Ramos (cell line): Measurements from ENCODE around the gene WFDC5.
"Not testable (repeated sequence)": the region's sequence is repeated elsewhere in the genome, so short reads cannot be mapped to it uniquely, and the experiment has no call there.

ENCODE experiments used
- in situ Hi-C: fragments of 300-500 bp; cut with MboI; formaldehyde crosslinking; loops from one replicate; pipeline ENCODE4 v1.14.3; 2022; ENCODE audit warnings: low sequenced_read_pairs; ENCODE audit not compliant: unreplicated experiment

Gene WFDC5, protein sequence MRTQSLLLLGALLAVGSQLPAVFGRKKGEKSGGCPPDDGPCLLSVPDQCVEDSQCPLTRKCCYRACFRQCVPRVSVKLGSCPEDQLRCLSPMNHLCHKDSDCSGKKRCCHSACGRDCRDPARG

DNA sequence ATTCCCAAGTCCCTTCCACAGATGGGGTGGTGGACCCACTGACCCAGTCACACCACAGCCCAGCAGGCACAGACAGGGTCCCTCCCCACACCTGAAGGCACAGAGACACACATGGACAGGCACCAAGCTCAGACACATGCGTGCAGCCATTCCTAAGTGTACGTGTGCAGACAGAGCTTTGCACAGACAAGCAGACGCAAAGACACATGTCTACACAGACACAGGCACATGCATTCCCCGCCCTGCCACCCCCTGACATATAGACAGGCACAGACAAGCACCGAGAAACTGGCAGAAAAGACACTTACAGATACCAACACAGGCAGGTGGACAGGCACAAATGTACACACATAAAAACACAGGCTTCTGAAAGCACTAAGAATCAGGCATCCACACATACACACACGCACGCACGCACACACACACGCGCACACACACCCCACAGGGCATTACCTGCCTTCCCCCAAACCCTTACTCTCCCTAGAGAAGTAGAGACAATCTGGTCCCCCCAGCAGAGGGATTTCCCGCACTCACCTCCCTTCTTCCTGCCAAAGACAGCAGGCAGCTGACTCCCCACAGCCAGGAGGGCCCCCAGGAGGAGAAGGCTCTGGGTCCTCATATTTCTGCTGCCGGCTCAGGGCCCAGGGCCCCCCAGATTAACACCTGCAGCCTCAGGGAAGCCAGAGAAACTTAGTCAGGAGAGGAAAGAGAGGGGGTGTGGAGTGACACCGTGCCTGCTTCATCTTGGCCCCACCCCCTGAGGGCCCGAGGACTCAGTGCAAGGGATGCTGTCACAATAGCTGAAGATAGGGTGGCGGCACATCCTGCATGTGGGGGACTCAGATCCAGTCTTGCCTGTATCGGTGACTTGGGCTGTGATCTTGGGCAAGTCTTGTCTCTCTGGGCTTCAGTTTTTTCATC, at the start of gene WFDC5:
WFDC5 (minus strand) TSS at position 710 of the 921 bp plus-strand sequence; CDS start at position 619, 91 bp downstream.
- in situ Hi-C loops = no loop called here

- in situ Hi-C loops = no loop called here
Observed at GRCh38 chr20:45163083-45163803, 48.3 kb upstream of the WFDC5 start.

DNA sequence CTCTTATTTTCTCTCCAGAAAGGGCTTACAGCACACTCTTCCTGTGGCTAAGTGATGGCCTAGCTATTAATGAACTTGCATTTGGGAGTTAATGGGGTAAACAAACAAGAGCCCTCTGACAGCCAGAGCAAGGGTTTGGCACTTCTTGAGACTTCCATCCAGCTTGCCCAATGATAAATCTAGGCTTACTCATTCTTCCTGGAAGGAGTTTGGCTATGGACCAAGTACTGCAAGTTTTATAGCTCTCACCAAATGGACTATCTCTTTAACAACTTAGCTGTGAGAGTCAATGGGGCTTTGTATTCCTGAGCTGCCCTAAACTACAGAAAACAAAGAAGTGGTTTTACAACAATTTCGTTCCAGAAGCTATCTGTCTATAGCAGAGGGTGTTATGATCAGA, 43.0 kb upstream of the WFDC5 start:
- in situ Hi-C loops = no loop called here

GRCh38 chr20:45156713-45157112, 41.7 kb upstream of the WFDC5 start:
- in situ Hi-C loops = no loop called here

DNA sequence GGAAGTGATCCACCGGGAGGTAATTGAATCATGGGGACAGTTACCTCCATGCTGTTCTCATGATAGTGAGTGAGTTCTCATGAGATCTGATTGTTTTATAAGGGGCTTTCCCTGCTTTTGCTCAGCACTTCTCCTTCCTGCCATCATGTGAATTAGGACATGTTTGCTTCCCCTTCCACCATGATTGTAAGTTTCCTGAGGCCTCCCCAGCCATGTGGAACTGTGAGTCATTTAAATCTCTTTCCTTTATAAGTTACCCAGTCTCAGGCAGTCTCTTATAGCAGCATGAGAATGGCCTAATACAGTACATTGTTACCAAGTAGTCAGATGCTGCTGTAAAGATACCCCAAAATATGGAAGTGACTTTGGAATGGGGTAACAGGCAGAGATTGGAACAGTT, 39.8 kb upstream of the WFDC5 start:
- in situ Hi-C loops = not testable (repeated sequence)

DNA sequence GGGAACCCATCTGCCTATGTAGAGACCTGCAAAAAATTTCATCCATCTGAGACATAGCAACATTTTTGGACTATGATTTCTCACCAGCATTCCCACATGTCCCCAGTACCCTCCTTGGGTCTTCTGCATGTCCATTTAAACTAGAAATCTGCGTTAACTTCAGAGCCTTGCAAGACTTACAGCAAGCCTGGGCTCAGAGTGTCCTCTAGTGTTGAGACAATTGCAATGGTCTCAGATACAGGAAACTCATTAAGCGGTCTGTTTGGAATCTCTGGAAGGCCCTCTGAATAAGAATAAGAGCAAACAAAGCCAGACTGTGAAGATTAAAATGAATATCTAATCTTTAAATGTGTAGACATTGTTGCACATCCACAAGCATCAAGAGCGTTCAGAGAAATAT, 39.2 kb upstream of the WFDC5 start:
- in situ Hi-C loops = no loop called here

DNA sequence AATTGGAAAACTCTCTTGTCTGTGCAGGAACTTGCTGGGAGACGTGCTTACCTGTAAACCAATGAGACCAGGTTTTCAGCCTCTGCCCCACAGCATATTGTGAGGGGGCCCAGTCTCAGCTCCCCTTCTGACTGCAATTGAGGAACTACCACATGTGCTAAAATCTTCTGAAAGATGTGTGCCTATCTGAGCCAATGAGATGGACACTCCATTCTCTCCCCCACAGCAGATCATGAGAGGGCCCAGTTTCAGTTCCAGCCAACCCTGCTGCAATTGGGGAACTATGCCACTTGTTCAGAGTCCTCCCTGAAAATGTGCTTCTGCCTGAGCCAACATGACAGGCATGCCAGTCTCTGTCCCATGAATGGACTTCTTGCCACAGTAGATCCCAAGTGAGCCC, 38.8 kb upstream of the WFDC5 start:
- in situ Hi-C loops = no loop called here

DNA sequence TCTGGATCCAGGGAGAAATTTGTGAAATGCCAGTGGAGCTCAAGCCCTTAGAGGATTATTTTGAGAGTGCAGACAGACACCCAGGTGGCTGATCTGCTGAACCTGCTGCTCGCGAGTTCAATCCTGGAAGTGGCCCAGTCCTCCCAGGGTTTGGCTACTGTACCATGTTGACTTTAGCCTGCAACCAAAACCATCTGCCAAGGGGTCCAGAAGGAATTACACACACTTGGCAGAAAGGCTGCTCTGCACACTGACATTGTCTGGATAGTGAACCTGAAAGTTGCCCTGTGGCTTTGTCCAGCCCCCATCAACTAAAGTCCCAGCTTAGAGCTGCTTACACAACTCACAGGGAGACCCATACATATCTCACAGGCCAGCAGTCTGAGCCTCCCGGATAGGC, 38.2 kb upstream of the WFDC5 start:
- in situ Hi-C loops = no loop called here

- in situ Hi-C loops = no loop called here
Observed at GRCh38 chr20:45152405-45152804, 37.4 kb upstream of the WFDC5 start.

GRCh38 chr20:45149062-45149461, 34.1 kb upstream of the WFDC5 start:
- in situ Hi-C loops = no loop called here

- in situ Hi-C loops = no loop called here
Observed at GRCh38 chr20:45140836-45141235, 25.9 kb upstream of the WFDC5 start.

DNA sequence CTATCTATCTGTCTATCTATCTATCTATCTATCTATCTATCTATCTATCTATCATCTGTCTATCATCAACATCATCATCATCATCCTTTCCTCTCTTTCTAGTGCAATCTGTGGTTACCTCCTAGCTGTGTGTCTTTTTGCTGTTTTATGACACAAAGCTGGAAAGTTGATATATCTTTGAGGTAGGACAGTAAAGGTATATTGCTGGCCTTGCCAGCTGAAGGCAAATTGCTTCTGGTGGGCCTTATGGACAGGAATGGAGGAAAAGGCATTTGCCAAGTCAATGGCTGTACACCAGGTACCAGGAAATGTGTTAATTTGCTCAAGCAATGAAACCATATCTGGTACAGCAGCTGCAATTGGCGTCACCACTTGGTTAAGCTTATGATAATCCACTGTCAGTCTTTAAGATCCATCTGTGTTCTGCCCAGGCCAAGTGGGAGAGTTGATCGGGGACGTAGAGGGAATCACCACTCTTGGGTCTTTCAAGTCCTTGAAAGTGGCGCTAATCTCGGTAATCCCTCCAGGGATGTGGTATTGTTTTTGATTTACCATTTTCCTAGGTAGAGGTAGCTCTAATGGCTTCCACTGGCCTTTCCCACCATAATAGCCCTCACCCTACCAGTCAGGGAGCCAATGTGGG, 24.9 kb upstream of the WFDC5 start:
- in situ Hi-C loops = not testable (repeated sequence)

GRCh38 chr20:45138561-45139300, 23.8 kb upstream of the WFDC5 start:
- in situ Hi-C loops = no loop called here

DNA sequence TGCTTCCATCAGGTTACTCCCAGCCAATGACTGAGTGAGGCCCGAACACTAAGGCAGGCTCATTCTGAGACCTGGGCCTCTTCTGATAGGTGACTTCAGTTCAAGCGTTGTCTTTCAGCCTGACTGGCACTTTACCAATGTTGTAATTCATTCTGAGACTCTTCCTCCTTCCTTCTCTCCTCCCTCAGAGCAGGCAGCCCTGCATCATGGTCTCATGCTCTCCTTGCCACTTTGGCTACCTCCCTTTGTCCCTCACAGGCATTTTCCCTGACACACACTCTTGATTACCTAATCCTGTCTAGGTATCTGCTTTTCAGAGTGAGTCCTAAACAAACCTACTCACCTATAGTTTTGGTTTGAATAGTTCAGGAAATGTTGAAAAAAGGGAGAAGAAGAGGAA, 21.9 kb upstream of the WFDC5 start:
- in situ Hi-C loops = no loop called here

DNA sequence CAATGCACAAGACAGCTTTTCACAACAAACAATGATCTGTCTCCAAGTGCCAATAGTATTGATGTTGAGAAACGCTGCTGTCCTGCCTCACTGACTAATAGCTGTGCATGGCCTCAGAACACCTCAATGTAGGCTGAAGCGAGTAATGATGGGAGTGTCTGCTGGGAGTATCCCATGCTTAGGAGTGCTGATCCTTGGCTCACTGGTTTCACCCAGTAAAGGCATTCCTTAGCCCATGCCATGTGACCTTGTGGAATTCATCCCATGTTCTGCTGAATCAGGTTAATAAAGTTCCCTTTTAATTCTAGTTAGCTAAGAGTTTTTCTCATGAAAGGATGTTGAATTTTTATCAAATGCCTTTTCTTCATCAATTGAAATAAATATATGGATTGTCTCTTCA, 13.1 kb upstream of the WFDC5 start:
- in situ Hi-C loops = no loop called here

DNA sequence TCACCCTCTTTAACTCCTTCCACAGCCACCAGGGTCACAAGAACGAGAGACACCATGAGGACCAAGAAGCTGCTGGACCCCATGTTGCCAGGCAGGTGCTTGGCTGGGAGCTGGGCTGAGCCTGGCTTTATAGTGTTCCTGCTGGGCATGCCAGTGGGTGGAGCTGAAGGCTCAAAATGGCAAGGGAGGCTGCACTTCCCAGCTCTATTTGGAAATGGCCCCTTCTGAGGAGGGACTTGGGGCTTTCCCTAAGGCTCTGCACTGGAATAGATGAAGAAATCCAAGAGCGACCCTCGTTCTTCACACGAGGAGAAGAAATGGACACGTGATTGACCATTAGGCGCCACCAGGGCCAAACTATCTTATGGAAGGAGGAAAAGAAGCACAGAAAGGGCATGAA, 9.4 kb upstream of the WFDC5 start, which contains the start of gene WFDC12:
WFDC12 (minus strand) TSS at position 101 of the 400 bp plus-strand sequence; CDS start at position 83, 18 bp downstream.
- in situ Hi-C loops = no loop called here

DNA sequence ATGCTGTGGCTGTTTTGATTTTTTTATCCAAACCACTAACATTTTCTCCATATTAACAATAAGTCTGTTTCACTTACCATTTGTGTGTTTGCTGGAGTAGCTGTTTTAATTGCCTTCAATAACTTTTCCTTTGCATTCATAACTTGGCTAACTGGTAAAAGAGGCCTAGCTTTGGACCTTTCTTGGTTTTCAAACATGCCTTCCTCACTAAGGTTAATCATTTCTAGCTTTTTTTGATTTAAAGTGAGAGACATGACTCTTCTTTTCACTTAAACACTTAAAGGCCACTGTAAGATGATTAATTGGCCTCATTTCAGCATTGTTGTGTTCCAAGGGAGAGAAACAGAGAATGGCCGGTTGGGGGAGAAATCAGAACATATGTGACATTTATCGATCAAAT, 6.4 kb upstream of the WFDC5 start:
- in situ Hi-C loops = no loop called here

GRCh38 chr20:45119556-45120266, 4.7 kb upstream of the WFDC5 start:
- in situ Hi-C loops = no loop called here

DNA sequence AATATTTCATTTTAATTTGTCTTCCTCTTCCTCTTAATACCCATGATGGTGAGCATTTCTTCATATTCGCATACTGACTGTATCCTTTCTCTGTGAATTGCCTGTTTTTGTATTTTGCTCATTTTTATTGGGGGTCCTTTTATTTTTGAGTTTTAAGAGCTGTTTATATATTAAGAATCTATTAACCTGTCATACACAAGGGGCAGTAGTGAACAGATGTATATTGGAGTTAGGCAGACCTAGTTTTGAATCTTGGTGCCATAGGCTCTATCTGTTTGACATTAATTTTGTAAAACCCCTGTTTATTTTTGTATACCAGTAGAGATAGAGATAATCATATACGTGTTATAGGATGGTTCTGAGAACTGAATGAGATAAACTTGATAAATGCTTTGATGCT, 3.1 kb upstream of the WFDC5 start:
- in situ Hi-C loops = no loop called here
